Measurements from ENCODE around the gene BORCS6. TPM values are rescaled to one million over a fixed set of nuclear protein-coding genes. Genes with fewer than 3 reads are reported as not detected.
A peak's percentile ranks its signal among the peaks of the same experiment; 100 is the strongest.

BORCS6 gene
- polyA plus RNA-seq, 1 donor from 2014 or later: 12.1 TPM

- H3K9me2 ChIP-seq (ENCODE audit: insufficient read depth, low read length): no peaks in the 10 kb centered on the region
- no peaks in the 10 kb centered on the region for H4K20me1 ChIP-seq (ENCODE audit: insufficient read depth)
- peak overlapping the region; percentile 58 for H3K4me3 ChIP-seq (ENCODE audit: low read length)
- peaks cover 4% of the 10 kb centered on the region for H3F3A ChIP-seq (ENCODE audit: insufficient read depth, low read length, poor library complexity, severe bottlenecking)
- H3K36me3 ChIP-seq (ENCODE audit: insufficient read depth, low read length): peaks cover 18% of the 10 kb centered on the region
- no peak overlapping the region for H2AFZ ChIP-seq (ENCODE audit: low read depth, low read length)
- H3K9me3 ChIP-seq (ENCODE audit: low read length): no peaks in the 10 kb centered on the region
- no peak for TF ChIP-seq MXI1 (conservative IDR thresholded peaks at IDR 0.05; ENCODE audit: poor library complexity, severe bottlenecking)
- TF ChIP-seq CTCF (IDR thresholded peaks at IDR 0.05; ENCODE audit: poor library complexity, severe bottlenecking): no peak
- no peaks in the 10 kb centered on the region for H3K27me3 ChIP-seq (ENCODE audit: insufficient read depth, low read depth, low read length)
- H3K4me2 ChIP-seq (ENCODE audit: low read length): no peak overlapping the region
- peak overlapping the region; percentile 35 for H3K27ac ChIP-seq (ENCODE audit: low read length)
- no peak overlapping the region for H3K9ac ChIP-seq (ENCODE audit: low read length)
- H3K79me2 ChIP-seq (replicated peaks; ENCODE audit: insufficient read depth, low read length): no peaks in the 10 kb centered on the region
Observed at GRCh38 chr17:8225813-8226535, 36.0 kb upstream of the BORCS6 start.

GRCh38 chr17:8224891-8225812 lies 35.2 kb upstream of the BORCS6 start:
- Histone ChIP-seq H3K79me2 (replicated peaks; ENCODE audit: insufficient read depth, low read length) (no peaks in the 10 kb centered on the region), H3K27me3 (ENCODE audit: insufficient read depth, low read depth, low read length) (no peaks in the 10 kb centered on the region), H3F3A (ENCODE audit: insufficient read depth, low read length, poor library complexity, severe bottlenecking) (peaks cover 9% of the 10 kb centered on the region), H3K4me3 (ENCODE audit: low read length) (no peak overlapping the region), H4K20me1 (ENCODE audit: insufficient read depth) (no peaks in the 10 kb centered on the region), H3K27ac (ENCODE audit: low read length) (no peak overlapping the region), H3K9me2 (ENCODE audit: insufficient read depth, low read length) (no peaks in the 10 kb centered on the region), H3K36me3 (ENCODE audit: insufficient read depth, low read length) (peaks cover 18% of the 10 kb centered on the region), H3K9me3 (ENCODE audit: low read length) (no peaks in the 10 kb centered on the region), H3K9ac (ENCODE audit: low read length) (no peak overlapping the region), H3K4me2 (ENCODE audit: low read length) (no peak overlapping the region), H2AFZ (ENCODE audit: low read depth, low read length) (no peak overlapping the region)
- TF ChIP-seq RAD21 (conservative IDR thresholded peaks at IDR 0.05) (no peak), POLR2AphosphoS5 (IDR thresholded peaks at IDR 0.05) (no peak), TAF1 (IDR thresholded peaks at IDR 0.05; ENCODE audit: low read depth) (no peak), SMC3 (conservative IDR thresholded peaks at IDR 0.05; ENCODE audit: poor library complexity) (no peak), CTCF (IDR thresholded peaks at IDR 0.05; ENCODE audit: poor library complexity, severe bottlenecking) (no peak), MXI1 (conservative IDR thresholded peaks at IDR 0.05; ENCODE audit: poor library complexity, severe bottlenecking) (no peak)
- TF ChIP-seq, protein P1, sequence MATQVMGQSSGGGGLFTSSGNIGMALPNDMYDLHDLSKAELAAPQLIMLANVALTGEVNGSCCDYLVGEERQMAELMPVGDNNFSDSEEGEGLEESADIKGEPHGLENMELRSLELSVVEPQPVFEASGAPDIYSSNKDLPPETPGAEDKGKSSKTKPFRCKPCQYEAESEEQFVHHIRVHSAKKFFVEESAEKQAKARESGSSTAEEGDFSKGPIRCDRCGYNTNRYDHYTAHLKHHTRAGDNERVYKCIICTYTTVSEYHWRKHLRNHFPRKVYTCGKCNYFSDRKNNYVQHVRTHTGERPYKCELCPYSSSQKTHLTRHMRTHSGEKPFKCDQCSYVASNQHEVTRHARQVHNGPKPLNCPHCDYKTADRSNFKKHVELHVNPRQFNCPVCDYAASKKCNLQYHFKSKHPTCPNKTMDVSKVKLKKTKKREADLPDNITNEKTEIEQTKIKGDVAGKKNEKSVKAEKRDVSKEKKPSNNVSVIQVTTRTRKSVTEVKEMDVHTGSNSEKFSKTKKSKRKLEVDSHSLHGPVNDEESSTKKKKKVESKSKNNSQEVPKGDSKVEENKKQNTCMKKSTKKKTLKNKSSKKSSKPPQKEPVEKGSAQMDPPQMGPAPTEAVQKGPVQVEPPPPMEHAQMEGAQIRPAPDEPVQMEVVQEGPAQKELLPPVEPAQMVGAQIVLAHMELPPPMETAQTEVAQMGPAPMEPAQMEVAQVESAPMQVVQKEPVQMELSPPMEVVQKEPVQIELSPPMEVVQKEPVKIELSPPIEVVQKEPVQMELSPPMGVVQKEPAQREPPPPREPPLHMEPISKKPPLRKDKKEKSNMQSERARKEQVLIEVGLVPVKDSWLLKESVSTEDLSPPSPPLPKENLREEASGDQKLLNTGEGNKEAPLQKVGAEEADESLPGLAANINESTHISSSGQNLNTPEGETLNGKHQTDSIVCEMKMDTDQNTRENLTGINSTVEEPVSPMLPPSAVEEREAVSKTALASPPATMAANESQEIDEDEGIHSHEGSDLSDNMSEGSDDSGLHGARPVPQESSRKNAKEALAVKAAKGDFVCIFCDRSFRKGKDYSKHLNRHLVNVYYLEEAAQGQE (IDR thresholded peaks at IDR 0.05; ENCODE audit: borderline replicate concordance): no peak
